ENCODE results near the gene UBE2D3.
"Not testable (repeated sequence)": the region's sequence is repeated elsewhere in the genome, so short reads cannot be mapped to it uniquely, and the experiment has no call there.

Gene UBE2D3

DNA sequence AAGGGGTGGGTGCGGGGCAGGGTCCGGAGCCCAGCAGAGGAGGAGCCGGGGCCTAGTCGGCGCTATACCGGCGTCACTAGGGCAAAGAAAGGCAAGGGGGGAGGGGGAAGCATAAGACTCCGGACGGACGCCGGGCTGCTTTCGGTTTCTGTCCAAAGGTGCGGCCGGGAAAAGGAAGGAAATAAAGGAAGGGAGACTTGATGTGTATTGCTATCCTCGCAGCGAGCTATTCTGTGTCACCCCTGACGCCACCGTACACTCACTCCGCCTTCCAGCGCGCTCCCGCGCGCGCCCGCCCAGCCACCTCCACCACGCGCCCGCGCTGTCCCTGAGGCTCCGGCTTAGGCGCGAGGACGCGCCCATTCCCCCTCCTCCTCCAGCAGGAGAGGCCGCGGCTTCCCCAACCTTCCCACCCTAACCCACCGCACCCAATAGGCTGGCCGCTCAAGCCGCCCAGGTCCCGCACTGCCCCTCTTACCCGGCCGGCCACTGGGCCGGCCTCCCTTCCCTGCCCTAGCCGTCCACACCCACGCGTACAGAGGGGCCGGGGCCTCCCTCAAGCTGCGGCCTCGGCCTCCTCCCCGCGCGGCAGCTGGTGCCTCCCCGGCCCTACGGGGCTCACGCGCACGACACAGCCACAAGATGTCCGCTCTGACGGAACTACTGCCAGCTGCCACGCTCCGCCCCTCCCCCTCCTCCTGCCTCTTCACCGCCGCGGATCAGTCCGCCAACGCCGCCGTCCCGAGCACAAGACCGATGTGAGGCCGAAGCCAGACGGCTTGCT is at the start of gene UBE2D3:
UBE2D3 (minus strand) TSS at position 662 of the 784 bp plus-strand sequence. CDS start 1,043 bp downstream, outside the sequence.
- DNase-seq, result peak; percentile 88 to 94 (median 90)

DNA sequence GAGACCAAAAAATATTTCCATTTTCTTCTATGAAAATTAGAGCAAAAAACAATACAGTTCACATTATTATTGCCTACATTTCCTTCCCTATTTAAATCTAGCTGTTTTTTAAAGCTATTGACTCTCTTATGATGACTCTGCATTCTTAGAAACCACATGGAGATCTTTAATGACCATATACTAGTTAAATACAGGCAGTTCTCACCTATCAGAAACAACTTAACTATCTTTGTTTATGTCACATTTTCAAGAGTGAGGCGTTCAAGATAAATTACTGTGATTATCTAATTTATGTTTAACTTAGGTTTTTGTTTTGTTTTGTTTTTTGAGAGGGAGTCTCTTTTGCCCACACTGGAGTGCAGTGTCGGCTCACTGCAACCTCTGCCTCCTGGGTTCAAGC is 44.4 kb upstream of the UBE2D3 start:
- no peak for DNase-seq

DNA sequence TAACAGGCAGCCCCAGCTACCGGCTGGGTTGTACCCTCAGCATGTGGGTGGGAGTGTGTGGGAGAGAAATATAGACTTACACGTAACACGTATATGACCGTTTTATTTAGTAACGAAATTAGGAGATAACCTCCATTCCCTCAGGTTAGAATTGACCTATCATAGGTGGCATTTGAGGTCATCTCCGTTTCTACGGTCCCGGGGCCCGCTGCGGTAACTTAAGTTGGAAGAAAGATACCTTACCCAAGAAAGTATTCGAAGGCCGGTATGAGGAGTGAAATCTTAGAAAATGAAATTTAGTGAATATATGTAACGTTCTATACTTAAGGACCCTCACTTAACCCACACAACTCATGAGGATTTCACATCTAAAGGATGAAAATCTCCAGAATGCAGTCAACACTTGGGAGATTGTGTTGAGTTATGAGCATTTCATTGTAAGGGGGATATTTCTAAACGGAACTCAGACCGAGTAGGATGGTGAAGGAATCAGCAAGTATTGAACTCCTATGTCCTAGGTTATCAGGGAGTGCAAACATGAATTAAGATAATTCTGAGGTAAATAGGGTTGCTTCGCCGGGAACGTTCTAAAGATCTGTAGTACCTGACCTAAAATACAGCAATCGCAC is 42.3 kb upstream of the UBE2D3 start:
- peak in 2 of 4 experiments; percentile 25 to 38 for DNase-seq

DNA sequence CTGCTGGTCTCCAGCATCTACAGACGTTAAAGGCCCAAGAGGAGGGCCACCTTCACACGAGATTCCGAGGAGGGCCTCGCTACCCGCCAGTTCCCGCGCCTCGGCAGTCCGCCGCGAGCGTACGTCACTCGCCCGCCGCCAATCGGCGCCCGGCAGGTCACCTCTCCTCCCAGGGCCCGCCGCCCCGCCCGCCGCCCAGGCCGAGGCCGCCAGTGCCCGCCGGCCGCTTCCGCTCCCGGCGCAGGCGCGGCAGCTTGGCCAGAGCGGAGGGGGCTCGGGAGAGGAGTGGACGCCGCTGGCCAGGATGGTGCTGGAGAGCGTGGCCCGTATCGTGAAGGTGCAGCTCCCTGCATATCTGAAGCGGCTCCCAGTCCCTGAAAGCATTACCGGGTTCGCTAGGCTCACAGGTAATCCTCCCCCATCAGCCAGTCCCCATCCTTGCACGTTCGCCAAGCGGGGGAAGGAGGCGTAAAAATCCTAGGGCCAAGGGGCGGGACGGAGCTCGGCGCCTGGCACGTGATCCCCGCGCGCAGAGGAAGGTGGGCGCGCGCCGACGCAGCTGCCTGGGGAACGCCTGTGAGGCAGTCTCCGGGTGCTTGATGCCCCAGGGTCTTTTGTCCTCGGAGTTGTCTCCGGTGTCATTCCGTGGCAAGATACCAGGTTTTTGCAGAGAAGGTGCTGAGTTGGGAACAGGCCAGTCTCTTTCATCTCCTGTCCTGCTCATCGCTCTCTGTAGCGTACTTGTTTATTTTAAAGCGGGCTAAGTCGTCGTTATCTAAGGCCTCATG is 41.6 kb upstream of the UBE2D3 start, which contains the start of gene CISD2:
CISD2 (plus strand) TSS at position 212 of the 788 bp plus-strand sequence; CDS start at position 305, 93 bp downstream.
- peak; percentile 73 to 80 (median 76) for DNase-seq

DNA sequence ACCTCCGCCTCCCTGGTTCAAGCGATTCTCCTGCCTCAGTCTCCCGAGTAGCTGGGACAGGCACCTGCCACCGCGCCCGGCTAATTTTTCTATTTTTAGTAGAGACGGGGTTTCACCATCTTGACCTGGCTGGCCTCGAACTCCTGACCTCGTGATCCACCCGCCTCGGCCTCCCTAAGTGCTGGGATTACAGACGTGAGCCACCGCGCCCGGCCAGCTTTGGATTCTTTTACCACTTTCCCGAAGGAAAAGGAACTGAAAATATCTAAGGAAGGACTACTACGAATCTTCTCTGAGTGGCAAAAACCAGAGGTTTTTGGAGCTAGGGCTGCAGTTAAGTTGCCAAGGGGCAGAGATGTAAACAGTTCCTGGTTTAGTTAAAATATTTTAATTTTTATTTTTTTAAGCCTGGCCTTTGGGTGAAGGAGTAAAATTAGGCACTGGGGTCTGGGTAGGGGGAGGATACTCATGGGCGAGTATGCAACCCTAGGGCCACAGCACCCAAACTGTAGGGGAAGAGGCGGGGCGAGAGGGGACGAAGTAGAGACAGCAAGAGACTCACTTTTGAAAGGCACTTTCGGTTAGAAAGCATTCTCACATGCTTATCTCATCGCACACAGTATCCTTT is 40.9 kb upstream of the UBE2D3 start:
- DNase-seq, result peak in 1 of 4 experiments; percentile 2

DNA sequence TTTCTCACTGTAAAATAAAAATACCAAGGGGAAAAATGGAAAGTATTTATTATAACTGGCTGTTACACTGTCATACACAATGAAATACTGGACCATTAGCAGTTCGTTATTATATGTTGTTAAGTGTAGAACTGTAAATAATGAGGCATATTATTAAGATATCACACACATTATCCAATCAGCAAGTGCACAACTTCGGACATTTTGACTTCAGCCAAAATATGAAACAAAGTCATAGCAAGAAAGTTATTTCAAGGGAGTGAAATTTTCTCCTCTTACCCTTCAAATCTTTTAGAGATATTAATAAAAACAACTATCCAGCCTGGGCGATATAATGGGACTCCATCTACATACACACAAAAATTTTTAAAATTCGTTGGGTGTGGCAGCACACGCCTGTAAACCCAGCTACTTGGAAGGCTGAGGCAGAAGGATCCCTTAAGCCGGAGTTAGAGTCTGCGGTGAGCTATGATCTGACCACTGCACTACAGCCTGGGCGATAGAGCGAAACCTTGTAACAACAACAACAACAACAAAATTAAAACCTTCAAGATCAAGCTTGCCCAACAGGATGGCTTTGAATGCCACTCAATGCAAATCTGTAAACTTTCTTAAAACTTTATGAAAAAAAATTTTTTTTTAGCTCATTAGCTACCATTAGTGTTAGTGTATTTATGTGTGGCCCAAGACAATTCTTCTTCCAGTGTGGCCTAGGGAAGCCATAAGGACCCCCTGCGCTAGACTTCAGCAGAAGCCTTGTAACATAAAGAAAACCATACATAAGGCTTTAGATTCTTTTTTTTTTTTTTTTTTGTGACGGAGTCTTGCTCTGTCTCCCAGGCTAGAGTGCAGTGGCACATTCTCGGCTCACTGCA is 40.2 kb upstream of the UBE2D3 start:
- DNase-seq, result no peak

DNA sequence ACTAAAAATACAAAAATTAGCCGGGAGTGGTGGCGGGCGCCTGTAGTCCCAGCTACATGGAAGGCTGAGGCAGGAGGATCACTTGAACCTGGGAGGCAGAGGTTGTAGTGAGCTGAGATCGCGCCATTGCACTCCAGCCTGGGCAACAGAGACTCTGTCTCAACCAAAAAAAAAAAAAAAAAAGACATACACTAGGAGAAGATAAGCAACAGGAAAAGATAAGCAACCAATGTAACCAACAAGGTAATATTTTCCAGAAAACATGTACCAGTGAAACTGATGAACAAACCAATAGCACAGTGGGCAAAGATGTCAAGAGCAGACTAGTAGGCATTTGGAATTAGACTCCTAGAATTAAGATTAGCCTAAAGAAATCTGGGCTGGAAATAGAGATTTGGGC is 38.0 kb upstream of the UBE2D3 start:
- DNase-seq, result not testable (repeated sequence)

DNA sequence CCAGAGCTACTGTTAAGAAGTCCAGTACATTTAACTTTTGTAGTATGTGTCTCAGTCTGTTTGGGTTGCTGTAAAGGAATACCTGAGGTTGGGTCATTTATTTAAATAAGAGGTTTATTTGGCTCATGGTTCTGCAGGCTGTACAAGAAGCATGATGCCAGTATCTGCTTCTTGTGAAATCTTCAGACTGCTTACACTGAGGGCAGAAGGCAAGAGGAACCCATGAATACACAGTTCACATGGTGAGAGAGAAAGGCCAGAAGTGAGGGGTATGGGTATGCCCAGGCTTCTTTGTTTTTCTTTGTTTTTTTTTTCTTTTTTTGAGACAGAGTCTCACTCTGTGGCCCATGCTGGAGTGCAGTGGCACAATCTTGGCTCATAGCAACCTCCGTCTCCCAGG is 35.4 kb upstream of the UBE2D3 start:
- no peak for DNase-seq

DNA sequence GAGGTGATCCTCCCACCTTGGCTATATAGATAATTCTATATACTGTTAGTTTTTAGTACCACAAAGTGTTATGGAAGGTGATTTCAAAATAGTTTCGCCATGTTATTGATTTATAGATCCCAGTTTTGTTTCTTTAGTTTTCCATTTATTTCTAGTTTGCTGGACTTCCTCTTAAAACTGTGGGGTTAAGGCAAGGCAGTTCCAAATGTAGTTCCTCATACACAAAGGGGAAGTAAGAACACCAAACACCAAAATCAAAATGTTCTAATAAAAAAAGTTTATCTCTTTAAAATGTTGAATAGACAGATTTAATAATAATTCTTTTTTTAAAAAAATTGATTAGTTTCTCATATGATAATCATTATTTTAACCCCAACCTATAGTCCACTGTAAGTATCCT is 34.7 kb upstream of the UBE2D3 start:
- no peak for DNase-seq

DNA sequence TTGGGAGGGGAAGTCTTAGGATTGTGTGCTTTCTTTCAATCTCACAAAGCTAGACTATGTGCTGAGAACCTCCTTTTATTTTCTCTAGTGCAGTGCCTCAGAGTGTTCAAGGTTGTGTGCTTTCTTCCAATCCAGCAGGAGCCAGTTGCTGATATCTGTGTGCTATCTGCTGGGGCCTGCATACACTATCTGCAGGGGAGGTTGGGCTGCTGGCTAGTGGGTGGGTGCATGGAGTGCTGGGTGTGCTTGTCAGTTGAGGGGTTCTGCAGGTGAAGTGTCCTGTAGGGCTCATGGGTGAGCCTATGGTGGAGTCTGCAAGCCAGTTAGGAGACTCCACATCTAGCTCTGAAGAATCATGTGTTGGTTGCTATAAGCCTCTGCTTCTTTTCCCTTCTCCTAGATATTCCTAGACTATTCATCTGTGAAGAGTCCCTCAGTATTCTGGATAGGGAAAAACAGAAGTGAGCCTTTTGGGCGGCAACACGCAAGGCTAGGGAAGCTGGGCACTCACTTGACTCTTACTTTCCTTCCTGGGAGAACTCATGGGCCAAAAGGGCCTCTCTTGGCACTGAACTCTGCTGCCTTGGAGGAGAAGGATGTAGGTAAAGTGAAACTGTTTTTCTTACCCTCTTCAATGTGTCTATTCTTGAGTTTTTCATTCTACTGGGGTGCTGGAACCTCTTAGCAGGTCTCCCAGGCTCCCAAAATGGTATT is 33.4 kb upstream of the UBE2D3 start:
- no peak for DNase-seq

DNA sequence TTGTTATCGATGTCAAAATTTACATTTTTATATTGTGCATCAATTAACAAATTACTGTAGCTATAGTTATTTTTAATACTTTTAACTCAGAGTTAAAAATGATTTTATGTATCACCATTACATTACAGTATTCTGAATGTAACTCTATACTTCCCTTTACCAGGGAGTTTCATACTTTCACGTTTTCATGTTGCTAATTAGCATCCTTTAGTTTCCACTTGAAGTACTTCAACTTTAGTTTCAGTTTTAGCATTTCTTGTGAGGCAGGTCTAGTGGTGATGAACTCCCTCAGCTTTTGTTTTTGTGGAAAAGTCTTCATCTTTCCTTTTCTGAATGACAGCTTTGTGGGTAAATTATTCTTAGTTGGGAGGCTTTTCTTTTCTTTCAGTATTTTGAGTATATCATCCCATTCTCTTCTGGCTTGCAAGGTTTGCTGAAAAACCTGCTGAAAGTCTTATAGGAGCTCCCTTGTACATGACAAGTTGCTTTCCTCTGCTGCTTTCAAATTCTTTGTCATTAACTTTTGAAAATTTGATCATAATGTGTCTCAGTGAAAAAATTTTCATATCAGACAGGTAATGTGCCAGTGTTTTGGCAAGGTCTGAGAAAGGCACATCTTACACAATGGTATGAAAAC is 31.6 kb upstream of the UBE2D3 start:
- DNase-seq, result no peak

DNA sequence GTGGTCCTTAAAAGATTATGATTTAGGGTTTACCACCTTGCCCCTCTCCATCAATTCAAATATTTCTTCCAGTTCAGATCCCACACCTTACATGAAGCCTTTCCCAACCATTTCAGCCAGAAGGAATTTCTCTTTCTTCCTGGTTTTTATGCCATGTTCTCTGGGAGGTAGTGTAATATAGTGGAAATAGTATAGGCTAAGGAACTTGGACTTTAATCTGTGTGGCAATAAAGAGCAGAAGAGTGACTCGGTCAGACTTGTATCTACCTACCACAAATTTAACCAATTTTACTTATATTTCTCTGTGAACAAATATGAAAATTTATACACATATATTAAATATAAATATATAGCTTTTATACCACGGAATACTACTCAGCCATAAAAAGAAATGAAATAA is 23.0 kb upstream of the UBE2D3 start:
- no peak for DNase-seq

DNA sequence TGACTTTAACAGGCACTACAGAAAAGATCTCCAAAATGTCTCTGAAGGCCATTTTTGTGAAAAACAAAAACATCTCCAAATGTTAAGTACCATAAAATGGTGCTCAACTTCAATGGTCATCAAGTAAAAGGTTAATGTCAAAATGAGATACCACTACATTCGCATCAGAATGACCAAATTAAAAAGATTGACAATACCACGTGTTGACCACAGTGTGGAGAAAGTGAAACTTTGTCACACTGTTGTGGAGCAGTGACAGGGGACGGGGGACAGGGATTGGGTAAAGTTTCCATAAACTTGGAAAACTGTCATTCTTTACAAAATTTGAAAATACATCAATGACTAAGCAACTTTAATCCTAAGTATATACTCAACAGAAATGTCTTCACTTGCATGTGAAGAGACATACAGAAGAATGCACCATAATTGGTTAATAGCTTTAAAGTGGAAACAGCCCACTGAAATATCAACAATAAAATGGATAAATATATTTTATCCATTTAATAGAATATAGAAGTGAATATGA is 22.3 kb upstream of the UBE2D3 start:
- DNase-seq, result no peak

DNA sequence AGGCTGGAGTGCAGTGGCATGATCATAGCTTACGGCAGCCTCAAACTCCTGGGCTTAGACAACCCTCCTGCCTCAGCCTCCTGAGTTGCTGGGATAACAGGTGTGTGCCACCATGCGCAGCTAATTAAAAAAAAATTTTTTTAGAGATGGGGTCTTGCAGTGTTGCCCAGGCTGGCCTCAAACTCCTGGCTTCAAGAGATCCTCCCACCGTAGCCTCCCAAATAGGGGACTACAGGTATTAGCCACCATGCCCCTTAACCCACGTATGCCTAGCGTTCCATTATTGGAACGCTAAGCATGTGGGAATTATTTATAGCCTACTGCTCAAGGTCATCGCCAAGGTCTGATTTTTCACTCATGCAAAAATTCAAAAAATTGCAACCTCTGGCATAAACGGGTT is 20.3 kb upstream of the UBE2D3 start:
- no peak for DNase-seq

DNA sequence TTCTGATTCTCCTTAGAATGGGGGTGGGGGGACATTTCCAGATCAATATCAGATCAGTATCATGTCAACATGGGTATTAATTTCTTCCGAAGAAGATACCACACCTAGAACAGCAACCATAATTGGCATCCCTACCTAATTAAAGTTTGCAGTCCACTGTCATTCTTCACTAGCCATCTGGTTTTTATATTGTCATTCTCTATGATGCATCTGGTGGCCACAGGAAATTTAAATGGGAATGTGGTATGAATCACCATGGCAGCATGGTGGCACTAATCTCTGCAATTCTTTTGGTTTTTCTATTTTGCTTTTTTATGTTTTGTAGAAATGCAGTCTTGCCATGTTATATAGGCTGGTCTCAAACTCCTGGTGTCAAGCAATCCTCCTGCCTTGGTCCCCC is 16.6 kb upstream of the UBE2D3 start:
- no peak for DNase-seq

DNA sequence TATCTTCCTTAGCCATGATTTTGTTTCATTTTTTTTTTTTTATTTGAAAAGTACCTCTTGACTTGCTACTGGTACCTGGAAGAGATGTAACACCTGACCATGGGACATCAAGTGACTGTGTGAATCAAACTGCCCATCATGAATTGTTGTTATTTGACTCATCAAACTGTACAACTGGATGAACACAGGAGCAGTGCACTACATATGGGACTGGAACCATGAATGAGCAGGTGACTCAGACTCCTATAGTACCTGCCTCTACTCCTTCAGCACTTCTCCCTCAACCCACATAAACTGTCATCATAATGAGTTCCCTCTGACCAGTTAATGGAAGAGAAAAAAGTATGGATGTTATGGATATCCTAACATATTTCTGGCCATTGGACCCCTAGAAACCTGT is 15.9 kb upstream of the UBE2D3 start:
- DNase-seq, result no peak

DNA sequence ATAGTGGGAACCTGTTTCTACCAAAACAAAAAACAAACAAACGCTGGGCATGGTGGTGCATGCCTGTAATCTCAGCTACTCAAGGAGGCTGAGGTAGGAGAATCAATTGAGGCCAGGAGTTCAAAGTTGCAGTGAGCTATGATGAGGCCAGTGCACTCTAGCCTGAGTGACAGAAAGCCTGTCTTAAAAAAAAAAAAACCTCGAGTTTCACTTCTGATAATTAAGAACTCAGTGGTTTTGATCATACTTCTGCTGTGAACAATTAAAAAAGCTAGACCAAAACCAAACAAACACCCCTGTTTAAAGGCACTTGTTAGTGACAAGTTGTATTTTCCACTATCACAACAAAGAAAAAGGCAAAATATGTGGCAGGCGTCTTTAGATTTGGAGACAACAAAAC is 15.0 kb upstream of the UBE2D3 start:
- DNase-seq, result no peak

DNA sequence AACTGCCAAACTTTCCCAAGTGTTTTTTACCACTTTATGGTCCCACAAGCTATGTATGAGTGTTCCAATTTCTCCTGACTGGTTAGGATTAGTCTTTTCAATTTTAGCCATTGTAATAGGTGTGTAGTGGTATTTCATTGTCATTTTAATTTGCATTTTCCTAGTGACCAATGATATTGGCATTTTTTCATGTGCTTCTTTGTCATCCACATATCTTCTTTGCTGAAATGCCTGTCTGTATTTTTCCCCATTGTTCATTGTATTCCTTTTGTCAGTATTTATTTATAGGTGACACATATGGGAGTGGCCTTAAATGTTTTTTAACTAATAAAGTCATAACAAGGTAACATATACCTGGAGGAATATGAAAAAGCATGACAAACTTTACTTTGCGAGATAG is 9.2 kb upstream of the UBE2D3 start:
- no peak for DNase-seq

DNA sequence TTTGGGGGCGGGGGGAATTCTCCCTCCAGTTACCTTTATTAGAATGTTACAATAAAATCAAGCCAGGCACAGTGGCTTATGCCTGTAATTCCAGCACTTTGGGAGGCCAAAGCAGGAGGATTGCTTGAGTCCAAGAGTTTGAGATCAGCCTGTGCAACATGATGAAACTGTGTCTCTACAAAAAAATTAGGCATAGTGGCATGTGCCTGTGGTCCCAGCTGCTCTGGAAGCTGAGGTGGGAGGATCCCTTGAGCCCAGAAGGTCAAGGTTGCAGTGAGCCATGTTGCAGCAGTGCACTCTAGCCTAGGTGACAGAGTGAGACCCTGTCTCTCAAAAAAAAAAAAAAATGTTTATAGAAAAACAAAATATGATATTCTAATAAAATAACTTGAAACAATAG is 5.3 kb upstream of the UBE2D3 start:
- DNase-seq, result no peak

DNA sequence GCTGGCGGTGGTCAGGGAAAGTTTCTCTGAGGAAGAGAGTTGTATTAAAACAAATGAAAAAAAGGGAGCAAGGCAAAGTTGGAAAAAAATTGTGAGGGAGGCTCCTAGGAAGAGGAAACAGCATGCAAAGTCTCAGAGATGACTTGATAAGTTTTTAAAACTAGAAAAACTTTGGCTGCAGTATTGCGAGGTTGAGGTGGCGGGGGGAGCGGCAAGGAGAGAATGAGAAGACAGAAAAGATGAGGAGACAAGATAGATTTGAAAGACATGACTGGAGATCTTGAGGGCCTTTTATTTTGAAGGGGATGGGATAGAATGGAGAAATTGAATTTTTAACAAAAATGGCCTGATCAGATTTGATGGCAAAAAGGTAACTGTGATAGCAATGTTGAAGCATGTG is 4.8 kb upstream of the UBE2D3 start:
- DNase-seq, result no peak

DNA sequence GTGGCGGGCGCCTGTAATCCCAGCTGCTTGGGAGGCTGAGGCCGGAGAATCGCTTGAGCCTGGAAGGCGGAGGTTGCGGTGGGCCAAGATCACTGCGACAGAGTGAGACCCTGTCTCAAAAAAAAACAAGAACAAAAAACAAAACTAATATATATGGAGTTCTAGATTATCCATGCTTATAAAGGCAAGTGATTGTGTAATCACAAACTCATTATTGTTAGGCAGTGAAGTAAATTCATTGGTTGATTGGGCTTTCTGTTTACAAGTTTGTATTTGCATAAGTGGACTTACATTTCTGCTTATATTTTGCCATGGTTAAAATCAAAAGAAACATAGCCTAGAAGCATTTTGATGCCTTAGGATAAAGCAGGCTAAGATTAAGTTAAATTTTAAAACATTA is 2.5 kb upstream of the UBE2D3 start:
- DNase-seq, result no peak
